GM12878 (cell line): ENCODE measurements around the gene PCSK6.

Experiments
- CTCF ChIP-seq, 3 experiments: IDR thresholded peaks in 2 of 3; conservative IDR thresholded peaks in 1 of 3; 2 replicates each; pipeline ENCODE4 v1.5.1; 2011; ENCODE audit warnings: low read depth in 3 of 3, low read length in 3 of 3, mild to moderate bottlenecking in 3 of 3, control low read depth in 2 of 3, moderate library complexity in 2 of 3, inconsistent platforms in 1 of 3, mixed read lengths in 1 of 3; ENCODE audit not compliant: control insufficient read depth in 2 of 3, insufficient read depth in 1 of 3; ENCODE audit errors: extremely low read depth in 1 of 3
- EGR1 ChIP-seq, 2 experiments: IDR thresholded peaks; 1 replicate in 1 of 2; 2 replicates in 1 of 2; pipeline ENCODE4 v1.6.1; 2011 to 2012; ENCODE audit warnings: low read depth in 2 of 2, low read length in 2 of 2, borderline replicate concordance in 1 of 2, mild to moderate bottlenecking in 1 of 2, moderate library complexity in 1 of 2
- JUND ChIP-seq: IDR thresholded peaks from 2 replicates; pipeline ENCODE4 v1.6.1; 2012; ENCODE audit warnings: low read depth, mild to moderate bottlenecking, low read length, improper control_type of control experiment, moderate library complexity
- TAF1 ChIP-seq: IDR thresholded peaks from 2 replicates; pipeline ENCODE4 v1.6.1; 2011; ENCODE audit warnings: mild to moderate bottlenecking, low read depth, low read length, borderline replicate concordance
- TCF7 ChIP-seq: IDR thresholded peaks from 2 replicates; pipeline ENCODE4 v1.6.1; 2014; ENCODE audit warnings: antibody characterized with exemption, borderline replicate concordance
- ZBTB33 ChIP-seq: fragments of 450-650 bp; IDR thresholded peaks from 2 replicates; pipeline ENCODE4 v1.6.1; 2017; ENCODE audit warnings: mild to moderate bottlenecking

- no peak for TF ChIP-seq TAF1
- no peak for TF ChIP-seq ZBTB33
- no peak for TF ChIP-seq CTCF (IDR thresholded peaks at IDR 0.05 in 2 of 3, conservative IDR thresholded peaks at IDR 0.05 in 1 of 3; ENCODE audit: control insufficient read depth in 2 of 3, extremely low read depth in 1 of 3, insufficient read depth in 1 of 3, low read depth in 3 of 3, low read length in 3 of 3)
- no peak for TF ChIP-seq TCF7
- no peak for TF ChIP-seq JUND
- TF ChIP-seq EGR1 (IDR thresholded peaks at IDR 0.05; ENCODE audit: borderline replicate concordance in 1 of 2, low read depth in 2 of 2, low read length in 2 of 2) = no peak
These were observed 17.0 kb upstream of the PCSK6 start for GRCh38 chr15:101506491-101506890.
